ENCODE measurements around the gene SSC5D.
A peak's percentile ranks its signal among the peaks of the same experiment; 100 is the strongest.
"Not testable (repeated sequence)": the region's sequence is repeated elsewhere in the genome, so short reads cannot be mapped to it uniquely, and the experiment has no call there.

SSC5D gene

GRCh38 chr19:55508120-55508519 is 19.9 kb downstream of the SSC5D start:
- DNase-seq = no peak

DNA sequence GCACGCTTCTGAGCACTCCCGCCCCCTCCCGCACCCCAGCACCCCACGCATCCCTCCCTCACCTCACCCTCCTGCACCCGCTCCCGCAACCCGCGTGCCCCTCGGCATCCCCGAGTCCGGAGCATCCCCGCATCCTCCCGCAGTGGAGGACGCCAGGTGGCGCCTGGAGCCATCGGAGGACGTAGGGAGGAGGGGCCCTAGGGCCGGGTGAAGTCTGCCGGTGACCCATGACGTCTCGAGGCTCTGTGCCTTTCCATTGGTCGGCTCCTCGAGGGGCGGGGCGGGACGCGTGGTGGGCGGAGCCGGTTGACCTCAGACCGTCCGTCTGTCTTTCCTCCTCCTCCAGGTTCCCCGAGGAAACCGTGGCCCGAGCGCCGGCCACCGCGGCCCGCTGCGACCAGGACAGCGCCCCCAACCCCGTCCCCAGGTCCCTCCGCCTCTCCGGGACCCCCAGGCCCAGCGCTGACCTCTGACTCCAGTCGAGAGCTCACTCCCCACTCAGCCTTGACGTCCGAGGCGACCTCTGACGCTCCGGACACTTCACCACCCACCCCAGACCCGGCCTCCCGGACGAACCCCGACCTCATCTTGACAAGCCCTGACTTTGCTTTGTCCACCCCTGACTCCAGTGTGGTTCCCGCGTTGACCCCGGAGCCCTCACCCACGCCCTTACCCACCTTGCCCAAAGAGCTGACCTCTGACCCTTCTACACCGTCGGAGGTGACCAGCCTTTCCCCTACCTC is 28.8 kb downstream of the SSC5D start:
- peak; percentile 60 for DNase-seq

DNA sequence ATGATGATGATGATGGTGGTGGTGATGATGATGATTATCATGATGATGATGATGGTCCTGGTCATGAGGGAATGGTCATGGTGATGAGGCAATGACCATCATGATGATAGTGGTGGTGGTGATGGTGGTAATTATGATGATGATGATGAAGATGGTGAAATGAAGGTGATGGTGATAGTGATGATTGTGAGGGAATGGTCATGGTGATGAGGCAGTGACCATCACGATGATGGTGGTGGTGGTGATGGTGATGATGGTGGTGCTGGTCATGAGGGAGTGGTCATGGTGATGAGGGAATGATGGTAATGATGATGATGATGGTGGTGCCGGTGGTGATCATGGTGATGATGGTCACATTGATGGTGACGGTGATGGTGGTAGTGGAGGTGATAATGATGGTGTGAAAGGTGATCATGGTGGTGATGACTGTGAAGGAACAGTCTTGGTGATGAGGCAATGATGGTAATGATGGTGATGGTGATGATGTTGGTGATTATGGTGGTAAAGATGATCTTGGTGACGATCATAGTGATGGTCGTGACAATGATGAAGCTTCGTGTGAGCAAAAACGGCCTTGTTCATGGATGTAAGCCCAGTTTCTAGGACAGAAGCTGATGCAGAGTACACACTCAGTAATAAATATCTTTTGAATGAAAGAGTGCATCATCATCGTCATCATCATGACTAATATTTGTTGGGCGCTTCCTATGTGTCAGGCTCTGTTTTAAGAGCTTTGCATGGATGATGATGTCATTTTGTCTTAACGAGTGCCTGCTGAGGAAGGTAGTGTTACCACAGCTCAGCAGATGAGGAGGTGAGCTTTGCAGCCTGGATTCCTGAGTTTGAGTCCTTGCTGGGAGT is 31.4 kb downstream of the SSC5D start:
- DNase-seq = no peak

DNA sequence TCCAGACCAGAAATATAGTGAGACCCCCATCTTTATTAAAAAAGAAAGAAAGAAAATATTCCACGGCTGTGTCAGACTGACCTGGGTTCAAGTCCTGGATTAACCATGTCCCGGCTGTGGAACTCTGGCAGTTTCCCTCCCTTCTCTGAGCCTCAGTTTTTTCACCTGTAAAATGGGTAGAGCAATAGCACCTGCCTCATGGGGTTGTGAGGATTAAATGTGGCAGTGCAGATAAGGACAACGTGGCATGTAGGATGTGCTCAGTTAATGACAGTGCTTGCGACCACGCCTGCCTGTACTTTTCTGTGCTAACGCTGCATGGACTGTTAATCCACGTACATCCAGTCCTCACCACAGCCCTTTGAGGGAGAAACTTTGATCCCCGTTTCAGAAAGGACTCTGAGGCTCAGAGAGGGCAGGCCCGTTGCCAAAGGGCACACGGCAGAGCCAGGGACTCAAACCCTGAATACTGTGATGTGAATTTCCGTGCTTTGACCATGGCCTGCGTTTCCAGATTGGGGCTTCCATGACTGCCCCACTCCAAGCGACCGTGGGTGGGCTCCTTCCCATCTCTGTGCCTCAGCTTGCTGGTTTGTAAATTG is 32.6 kb downstream of the SSC5D start:
- DNase-seq = no peak

GRCh38 chr19:55525289-55526101 is 37.3 kb downstream of the SSC5D start:
- no peak for DNase-seq

- DNase-seq = peak; percentile 10
Observed at GRCh38 chr19:55526216-55527196, 38.3 kb downstream of the SSC5D start.

GRCh38 chr19:55527197-55528029 is 39.2 kb downstream of the SSC5D start:
- DNase-seq = no peak

DNA sequence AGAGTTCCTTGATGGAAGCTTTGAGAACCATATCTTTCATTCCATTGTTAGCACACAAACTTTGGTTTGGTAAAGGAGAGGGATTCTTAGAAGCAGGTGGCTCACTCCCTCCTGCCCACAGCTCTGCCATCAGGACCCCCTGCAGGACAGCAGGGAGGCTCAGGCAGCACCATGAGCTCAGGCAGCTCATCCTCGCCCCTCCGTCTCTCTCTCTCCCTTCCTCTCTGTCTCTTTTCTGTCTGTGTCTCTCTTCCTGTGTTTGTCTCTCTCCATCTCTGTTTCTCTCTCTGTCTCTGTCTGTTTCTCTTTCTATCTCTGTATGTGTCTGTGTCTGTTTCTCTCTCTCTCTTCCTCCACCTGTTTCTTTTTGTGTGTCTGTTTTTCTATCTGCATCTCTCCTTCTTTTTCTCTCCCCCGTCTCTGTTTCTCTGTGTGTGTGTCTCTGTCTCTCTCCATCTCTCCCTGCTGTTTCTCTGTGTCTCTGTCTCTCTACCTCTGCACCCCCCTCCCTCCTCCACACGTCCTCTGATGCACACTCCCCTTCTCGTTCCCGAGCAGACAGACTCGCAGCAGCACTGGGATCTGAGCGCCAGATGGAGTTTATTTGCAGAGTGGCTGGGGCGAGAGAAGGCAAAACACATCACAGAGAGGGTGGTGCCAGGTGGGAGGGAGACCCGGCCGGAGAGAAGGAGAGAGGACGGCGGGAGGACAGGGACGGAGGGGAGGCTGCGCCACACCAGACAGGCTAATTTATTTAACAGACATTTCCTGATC is 40.0 kb downstream of the SSC5D start:
- peak; percentile 44 for DNase-seq

DNA sequence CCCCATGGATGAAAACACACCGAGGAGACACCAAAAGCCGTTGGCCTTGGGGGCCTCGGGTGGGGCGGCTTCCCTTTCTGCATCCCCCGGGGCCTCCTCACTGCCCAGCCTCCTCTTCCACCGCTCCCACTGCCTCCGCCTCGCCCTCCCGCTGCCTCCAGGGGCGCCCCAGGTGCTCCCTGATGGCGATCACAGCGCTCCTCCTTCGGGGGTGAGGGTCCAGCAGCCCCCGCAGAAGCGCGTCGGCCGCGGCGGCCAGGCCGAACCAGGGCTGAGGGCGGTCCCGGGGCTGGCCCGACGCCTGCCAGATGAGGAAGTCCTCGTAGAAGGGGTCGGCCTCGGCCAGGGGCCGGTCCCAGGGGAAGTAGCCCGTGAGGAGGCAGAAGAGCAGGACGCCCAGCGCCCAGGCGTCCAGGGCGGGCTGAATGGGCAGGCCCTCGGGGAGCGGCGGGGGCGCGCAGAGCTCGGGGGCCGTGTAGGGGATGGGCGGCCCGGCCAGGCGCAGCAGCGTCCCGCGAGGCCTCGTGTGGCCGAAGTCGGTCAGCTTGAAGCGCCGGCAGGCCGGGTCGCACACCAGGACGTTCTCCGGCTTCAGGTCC is 41.5 kb downstream of the SSC5D start:
- no peak for DNase-seq

DNA sequence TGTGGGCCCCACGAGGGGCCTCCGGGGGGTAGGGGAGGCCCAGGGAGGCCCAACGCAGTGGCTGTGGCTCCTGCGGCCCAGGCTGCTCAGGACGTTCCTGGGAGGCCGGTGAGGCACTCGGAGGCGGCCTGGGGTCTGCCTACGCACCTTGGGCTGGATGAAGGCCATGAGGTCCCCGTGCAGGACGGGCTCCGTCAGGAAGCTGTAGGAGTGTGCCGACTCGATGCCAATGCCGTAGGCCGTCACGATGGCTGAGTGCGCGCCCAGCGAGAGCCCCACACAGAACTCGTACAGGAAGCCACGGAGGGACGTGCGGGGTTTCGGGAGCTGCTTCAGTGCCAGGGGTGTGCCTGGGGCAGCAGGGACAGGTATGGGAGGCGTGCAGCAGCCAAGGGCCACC is 42.8 kb downstream of the SSC5D start:
- no peak for DNase-seq

DNA sequence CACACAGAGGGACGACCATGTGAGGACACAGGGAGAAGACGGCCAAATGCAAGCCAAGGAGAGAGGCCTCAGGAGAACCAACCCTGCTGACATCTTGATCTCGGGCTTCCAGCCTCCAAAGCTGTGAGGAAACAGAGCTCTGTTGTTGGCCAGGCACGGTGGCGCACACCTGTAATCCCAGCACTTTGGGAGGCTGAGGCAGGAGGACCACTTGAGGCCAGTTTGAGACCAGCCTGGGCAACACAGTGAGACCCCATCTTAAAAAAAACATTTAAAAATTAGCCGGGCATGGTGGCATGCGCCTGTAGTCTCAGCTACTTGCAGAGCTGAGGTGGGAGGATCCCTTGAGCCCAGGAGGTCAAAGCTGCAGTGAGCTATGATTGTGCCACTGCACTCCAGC is 46.0 kb downstream of the SSC5D start:
- not testable (repeated sequence) for DNase-seq

- DNase-seq = no peak
Observed at GRCh38 chr19:55535173-55535964, 47.1 kb downstream of the SSC5D start.

DNA sequence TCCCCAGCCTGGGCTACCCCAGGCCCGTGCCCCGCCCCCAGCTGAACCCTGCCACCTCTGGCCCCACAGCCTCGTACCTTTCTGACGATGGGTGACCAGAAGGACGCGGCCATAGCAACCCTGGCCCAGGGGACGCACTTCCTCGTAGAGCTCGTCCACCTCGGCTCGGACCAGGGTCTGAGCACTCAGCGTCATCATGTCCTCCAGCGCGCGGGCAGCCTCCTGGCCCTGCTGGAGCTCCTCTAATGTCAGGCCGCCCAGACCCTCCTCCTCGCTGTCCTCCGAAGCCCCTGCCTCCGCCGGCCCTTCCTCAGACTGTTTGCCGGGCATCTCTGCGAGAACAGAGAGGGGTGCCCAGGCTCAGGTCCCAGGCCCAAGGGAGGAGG is 47.7 kb downstream of the SSC5D start:
- no peak for DNase-seq

- no peak for DNase-seq
Observed at GRCh38 chr19:55536366-55536765, 48.1 kb downstream of the SSC5D start.

DNA sequence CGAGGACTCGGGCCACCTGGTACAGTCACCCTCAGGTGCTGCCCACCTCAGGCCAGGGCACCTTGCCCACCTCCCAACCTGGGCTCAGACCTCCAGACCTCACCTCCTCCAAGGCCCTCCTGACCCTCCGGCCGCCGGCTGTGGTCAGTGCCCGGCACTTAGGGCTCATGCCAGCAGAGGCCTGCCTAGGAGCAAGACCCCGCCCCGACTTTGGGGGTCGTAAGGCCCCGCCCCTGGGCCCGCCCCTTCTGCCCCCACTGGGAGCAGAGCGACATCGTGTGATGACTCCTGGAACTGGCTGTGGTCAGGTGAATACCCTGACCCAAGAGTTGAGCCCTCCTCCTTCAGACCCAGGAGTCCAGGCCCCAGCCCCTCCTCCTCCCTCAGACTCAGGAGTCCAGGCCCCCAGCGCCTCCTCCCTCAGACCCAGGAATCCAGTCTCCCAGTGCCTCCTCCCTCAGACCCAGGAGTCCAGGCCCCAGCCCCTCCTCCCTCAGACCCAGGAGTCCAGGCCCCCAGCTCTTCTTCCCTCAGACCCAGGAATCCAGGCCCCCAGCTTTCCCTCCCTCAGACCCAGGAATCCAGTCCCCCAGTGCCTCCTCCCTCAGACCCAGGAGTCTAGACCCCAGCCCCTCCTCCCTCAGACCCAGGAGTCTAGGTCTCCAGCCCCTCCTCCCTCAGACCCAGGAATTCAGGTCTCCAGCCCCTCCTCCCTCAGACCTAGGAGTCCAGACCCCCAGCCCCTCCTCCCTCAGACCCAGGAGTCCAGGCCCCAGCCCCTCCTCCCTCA is 48.9 kb downstream of the SSC5D start, which contains the start of gene SBK2:
Gene SBK2 (minus strand): TSS at position 183 of the 790 bp plus-strand sequence. CDS start 839 bp downstream, outside the sequence.
- no peak for DNase-seq

GRCh38 chr19:55537741-55538111 is 49.5 kb downstream of the SSC5D start:
- no peak for DNase-seq

DNA sequence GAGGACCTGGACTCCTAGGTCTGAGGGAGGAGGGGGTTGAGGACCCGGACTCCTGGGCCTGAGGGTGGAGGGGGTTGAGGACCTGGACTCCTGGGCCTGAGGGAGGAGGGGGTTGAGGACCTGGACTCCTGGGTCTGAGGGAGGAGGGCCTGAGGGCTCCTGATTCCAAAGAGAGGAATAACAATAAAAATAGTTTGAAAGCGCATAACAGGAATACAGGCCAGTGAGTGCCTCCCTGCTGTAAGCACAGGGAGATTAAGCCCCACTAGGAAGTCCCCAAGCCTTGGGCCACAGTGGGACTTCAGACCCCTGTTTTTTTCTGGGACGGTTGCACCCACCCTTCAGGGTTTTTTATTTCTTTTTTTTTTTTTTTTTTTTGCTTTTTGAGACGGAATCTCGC is 49.9 kb downstream of the SSC5D start:
- no peak for DNase-seq
